Panc1 (cell line): ENCODE measurements around the gene PRKAG2. TPM values are rescaled to one million over a fixed set of nuclear protein-coding genes. Genes with fewer than 3 reads are reported as not detected.
A peak's percentile ranks its signal among the peaks of the same experiment; 100 is the strongest.
"Not testable (repeated sequence)": the region's sequence is repeated elsewhere in the genome, so short reads cannot be mapped to it uniquely, and the experiment has no call there.

Experiments
- ATAC-seq: fragments of 200-7000 bp; cut with Tn5 transposase; 2 replicates; pipeline ENCODE4 v1.9.1; 2020; ENCODE audit warnings: mild to moderate bottlenecking, moderate library complexity
- BruUV-seq: library from RNA; stranded (reverse); fragments of 400-500 nt; replicated peaks from 2 replicates; lab custom pipeline; 2021; lab: Mats Ljungman, UMichigan
- CTCF ChIA-PET: fragments of 300-600 bp; sonication (Branson Sonifier 250); formaldehyde crosslinking; loops from one replicate; lab custom pipeline; 2022; ENCODE audit warnings: antibody characterized with exemption; lab: Charles Lee
- POLR2A ChIA-PET: fragments of 300-600 bp; sonication (Branson Sonifier 250); formaldehyde crosslinking; loops from one replicate; lab custom pipeline; 2022; ENCODE audit warnings: antibody characterized with exemption; lab: Charles Lee
- DNase-seq: peaks from one replicate; pipeline ENCODE4 v3.0.0-alpha.2; 2010; ENCODE audit warnings: low read depth, low spot score
- H3K27ac ChIP-seq: 2 replicates; pipeline ENCODE4 v1.5.1; 2011; ENCODE audit warnings: mild to moderate bottlenecking, low read length, inconsistent platforms
- H3K27me3 ChIP-seq: fragments of 200-500 bp; sonication (Bioruptor generic); 2 replicates; pipeline ENCODE4 v1.6.0; 2014; ENCODE audit warnings: low read length, inconsistent platforms; ENCODE audit not compliant: control insufficient read depth, insufficient read depth
- H3K36me3 ChIP-seq: fragments of 200-500 bp; sonication (Bioruptor generic); 2 replicates; pipeline ENCODE4 v1.5.1; 2014; ENCODE audit warnings: inconsistent platforms, mild to moderate bottlenecking, low read length, moderate library complexity; ENCODE audit not compliant: control insufficient read depth, insufficient read depth
- H3K4me1 ChIP-seq: 2 replicates; pipeline ENCODE4 v1.5.1; 2011; ENCODE audit warnings: inconsistent platforms, mild to moderate bottlenecking, low read length, moderate library complexity; ENCODE audit not compliant: control insufficient read depth, insufficient read depth
- H3K4me3 ChIP-seq, 2 experiments: 2 replicates each; pipeline ENCODE4 v1.5.1; 2011 to 2012; ENCODE audit warnings: low read depth in 2 of 2, low read length in 2 of 2, mild to moderate bottlenecking in 2 of 2, inconsistent platforms in 1 of 2, moderate library complexity in 1 of 2
- H3K9me3 ChIP-seq: fragments of 200-500 bp; sonication (Bioruptor generic); 2 replicates; pipeline ENCODE4 v1.5.1; 2014; ENCODE audit warnings: low read depth, mild to moderate bottlenecking, inconsistent platforms, low read length, moderate library complexity; ENCODE audit not compliant: control insufficient read depth, insufficient read depth
- POLR2AphosphoS5 ChIP-seq: IDR thresholded peaks from 2 replicates; pipeline ENCODE4 v1.6.1; 2012; ENCODE audit warnings: mild to moderate bottlenecking, low read depth, low read length, moderate library complexity
- SIN3A ChIP-seq: IDR thresholded peaks from 2 replicates; pipeline ENCODE4 v1.6.1; 2012; ENCODE audit warnings: low read depth, mild to moderate bottlenecking, low read length, moderate library complexity, borderline replicate concordance; ENCODE audit not compliant: insufficient read depth
- TCF7L2 ChIP-seq: IDR thresholded peaks from 2 replicates; pipeline ENCODE4 v1.6.1; 2011; ENCODE audit warnings: mild to moderate bottlenecking, low read depth, low read length, inconsistent platforms
- in situ Hi-C: cut with HindIII; loops from 2 replicates; pipeline ENCODE4 v1.10.0; 2016; ENCODE audit warnings: low sequenced_read_pairs, low pct_unique_long_range_greater_than_20kb
- intact Hi-C: fragments of 100-400 bp; cut with micrococcal nuclease; formaldehyde crosslinking; loops from one replicate; pipeline ENCODE4 v1.10.0; 2022; ENCODE audit not compliant: unreplicated experiment
- total RNA-seq: library from RNA; stranded (reverse); gene quantifications from one replicate; pipeline ENCODE4 v1.2.1, GENCODE V29; 2021; ENCODE audit not compliant: unreplicated experiment
- TF ChIP-seq, protein P1 (sequence below): fragments of 450-650 bp; IDR thresholded peaks from 2 replicates; pipeline ENCODE4 v1.5.1; 2017; ENCODE audit warnings: mild to moderate bottlenecking
- TF ChIP-seq, protein P2 (sequence below), 2 experiments: IDR thresholded peaks; 2 replicates each; pipeline ENCODE4 v1.6.1; 2011 to 2012; ENCODE audit warnings: low read depth in 2 of 2, control low read depth in 1 of 2, low read length in 1 of 2, mild to moderate bottlenecking in 1 of 2, moderate library complexity in 1 of 2; ENCODE audit not compliant: insufficient read depth in 1 of 2

The PRKAG2 gene
- total RNA-seq, 1 experiment from 2014 or later: 71.6 TPM

DNA sequence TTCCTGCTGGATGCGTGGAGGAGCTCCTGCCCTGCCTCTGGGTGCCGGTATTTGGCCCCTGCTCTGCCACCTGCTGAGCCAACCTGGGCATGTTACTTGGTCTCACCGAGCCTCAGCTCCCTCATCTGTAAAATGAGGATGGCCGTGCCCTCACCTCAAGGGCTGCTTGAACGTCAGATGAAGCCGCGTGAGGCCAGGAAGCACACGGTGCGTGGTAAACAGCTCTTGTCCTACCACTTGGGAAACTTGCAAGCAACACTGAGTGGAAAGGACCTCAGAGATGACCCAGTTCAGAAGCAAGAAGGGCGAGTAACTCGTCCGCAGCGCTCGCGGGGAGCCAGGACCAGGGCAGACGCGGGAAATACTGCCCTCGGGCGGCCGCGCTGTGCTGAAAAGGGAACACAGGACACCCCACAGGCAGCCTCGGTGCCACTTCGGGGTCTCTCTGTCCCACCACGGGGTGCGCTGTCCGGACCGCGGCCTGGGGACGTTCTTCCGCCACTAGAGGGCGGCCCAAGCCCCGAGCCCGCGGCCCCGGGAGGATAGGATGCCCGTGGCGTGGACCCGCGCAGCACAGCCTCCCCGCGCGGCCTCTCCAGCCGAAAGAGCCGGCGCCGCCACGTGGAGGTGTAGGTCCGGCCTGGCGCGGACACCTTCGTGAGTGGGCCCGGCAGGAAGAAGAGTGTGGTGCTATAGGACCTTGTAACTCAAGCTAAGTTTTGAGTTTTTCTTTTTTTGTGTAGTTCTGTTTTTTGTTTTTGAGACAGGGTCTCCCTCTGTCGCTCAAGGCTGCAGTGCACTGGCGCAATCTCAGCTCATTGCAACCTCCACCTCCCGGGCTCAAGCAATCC lies 94.1 kb downstream of the PRKAG2 start:
- in situ Hi-C loops: no loop called here
- peak; percentile 92 for ATAC-seq
- BruUV-seq: no TSS peak

DNA sequence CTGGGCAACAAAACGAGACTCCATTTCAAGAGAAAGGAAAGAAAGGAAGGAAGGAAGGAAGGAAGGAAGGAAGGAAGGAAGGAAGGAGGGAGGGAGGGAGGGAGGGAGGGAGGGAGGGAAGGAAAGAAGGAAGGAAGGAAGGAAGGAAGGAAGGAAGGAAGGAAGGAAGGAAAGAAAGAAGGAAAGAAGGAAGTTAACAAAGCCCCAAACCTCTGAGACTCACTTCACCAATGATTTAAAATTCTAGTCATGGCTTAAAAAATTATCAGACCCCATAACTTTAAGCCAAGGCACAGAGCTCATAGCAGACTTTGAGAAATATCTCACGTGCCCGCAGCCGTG lies 94.7 kb downstream of the PRKAG2 start:
- CTCF ChIA-PET: interaction anchor here (0.8 to 1.8 kb wide), 5 partner anchors 10 to 215 kb away, joined by 3 to 7 read pairs (median 5); no protein-coding TSS in a partner anchor
- peak overlapping the region in 1 of 2 experiments; percentile 56; a peak in 2 of 4 replicates for H3K4me3 ChIP-seq
- H3K27me3 ChIP-seq, H3K36me3 ChIP-seq, DNase-seq, in situ Hi-C loops, H3K4me1 ChIP-seq, ATAC-seq, H3K9me3 ChIP-seq, H3K27ac ChIP-seq, BruUV-seq: not testable (repeated sequence)
- intact Hi-C loops: loop anchor here (5.0 to 10.0 kb wide), 2 partner anchors 93 to 150 kb away; partner anchors contain the start of gene PRKAG2
- POLR2A ChIA-PET: interaction anchor here (0.6 to 0.7 kb wide), 3 partner anchors 22 to 161 kb away, joined by 3 to 4 read pairs (median 3); no protein-coding TSS in a partner anchor

More for the DNA sequence above, 94.1 kb downstream of the PRKAG2 start:
- Histone ChIP-seq H3K36me3 (no peaks in the 10 kb centered on the region), H3K27me3 (no peaks in the 10 kb centered on the region), H3K9me3 (no peaks in the 10 kb centered on the region), H3K4me3 (peak overlapping the region; percentile 23 to 56), H3K27ac (no peak overlapping the region), H3K4me1 (no peaks in the 10 kb centered on the region)
- TF ChIP-seq SIN3A: no peak
- TF ChIP-seq, protein P1, sequence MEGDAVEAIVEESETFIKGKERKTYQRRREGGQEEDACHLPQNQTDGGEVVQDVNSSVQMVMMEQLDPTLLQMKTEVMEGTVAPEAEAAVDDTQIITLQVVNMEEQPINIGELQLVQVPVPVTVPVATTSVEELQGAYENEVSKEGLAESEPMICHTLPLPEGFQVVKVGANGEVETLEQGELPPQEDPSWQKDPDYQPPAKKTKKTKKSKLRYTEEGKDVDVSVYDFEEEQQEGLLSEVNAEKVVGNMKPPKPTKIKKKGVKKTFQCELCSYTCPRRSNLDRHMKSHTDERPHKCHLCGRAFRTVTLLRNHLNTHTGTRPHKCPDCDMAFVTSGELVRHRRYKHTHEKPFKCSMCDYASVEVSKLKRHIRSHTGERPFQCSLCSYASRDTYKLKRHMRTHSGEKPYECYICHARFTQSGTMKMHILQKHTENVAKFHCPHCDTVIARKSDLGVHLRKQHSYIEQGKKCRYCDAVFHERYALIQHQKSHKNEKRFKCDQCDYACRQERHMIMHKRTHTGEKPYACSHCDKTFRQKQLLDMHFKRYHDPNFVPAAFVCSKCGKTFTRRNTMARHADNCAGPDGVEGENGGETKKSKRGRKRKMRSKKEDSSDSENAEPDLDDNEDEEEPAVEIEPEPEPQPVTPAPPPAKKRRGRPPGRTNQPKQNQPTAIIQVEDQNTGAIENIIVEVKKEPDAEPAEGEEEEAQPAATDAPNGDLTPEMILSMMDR: peak; percentile 99
- peak; percentile 32 for DNase-seq
- CTCF ChIA-PET: interaction anchor here (0.6 to 1.8 kb wide), 8 partner anchors 9 to 216 kb away, joined by 3 to 7 read pairs (median 4); no protein-coding TSS in a partner anchor
- intact Hi-C loops: loop anchor here (5.0 to 10.0 kb wide), 2 partner anchors 92 to 149 kb away; partner anchors contain the start of gene PRKAG2
- POLR2A ChIA-PET: interaction anchor here (0.6 to 0.7 kb wide), 3 partner anchors 23 to 161 kb away, joined by 3 to 4 read pairs (median 3); no protein-coding TSS in a partner anchor

DNA sequence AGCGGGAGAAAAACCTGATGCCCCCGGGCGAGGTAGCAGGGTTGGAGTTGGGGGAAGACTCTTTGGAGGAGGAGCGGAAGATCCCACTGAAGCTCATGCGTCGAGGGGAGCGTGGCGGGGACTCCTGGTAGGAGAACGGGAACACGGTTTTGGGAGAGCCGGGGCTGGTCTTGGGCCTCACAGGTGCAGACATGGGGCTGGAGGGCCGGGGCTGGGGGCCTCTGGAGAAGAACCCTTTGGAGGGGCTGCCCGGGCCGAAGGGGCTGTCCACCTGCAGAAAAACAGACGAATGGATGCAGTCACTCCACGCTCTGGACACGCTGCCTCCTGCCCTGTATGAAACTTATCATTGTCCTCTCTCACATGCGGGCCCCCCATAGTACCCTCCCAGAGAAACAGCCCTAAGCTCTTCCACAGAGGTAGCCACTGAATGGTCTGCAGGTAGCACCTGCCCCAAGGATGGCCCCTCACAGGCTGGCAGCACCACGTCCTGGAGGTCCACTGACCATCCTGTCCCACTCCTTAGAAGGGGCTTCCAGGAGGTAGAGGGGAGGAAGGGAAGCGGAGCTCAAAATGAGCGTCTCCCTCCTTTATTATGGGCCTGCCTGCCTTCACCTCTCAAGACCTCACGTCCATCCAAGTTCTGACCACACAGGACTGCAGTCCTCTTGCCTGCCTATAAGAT lies 95.6 kb downstream of the PRKAG2 start:
- intact Hi-C loops: loop anchor here (5.0 to 10.0 kb wide), 2 partner anchors 93 to 151 kb away; partner anchors contain the start of gene PRKAG2
- H3K27me3 ChIP-seq: no peaks in the 10 kb centered on the region
- no peak overlapping the region for H3K4me3 ChIP-seq
- H3K4me1 ChIP-seq: no peaks in the 10 kb centered on the region
- BruUV-seq: no TSS peak
- ATAC-seq (no peak), DNase-seq (no peak)
- POLR2A ChIA-PET: no interaction called here
- no peak for TF ChIP-seq SIN3A
- no peak for TF ChIP-seq POLR2AphosphoS5
- TF ChIP-seq, protein P2, sequence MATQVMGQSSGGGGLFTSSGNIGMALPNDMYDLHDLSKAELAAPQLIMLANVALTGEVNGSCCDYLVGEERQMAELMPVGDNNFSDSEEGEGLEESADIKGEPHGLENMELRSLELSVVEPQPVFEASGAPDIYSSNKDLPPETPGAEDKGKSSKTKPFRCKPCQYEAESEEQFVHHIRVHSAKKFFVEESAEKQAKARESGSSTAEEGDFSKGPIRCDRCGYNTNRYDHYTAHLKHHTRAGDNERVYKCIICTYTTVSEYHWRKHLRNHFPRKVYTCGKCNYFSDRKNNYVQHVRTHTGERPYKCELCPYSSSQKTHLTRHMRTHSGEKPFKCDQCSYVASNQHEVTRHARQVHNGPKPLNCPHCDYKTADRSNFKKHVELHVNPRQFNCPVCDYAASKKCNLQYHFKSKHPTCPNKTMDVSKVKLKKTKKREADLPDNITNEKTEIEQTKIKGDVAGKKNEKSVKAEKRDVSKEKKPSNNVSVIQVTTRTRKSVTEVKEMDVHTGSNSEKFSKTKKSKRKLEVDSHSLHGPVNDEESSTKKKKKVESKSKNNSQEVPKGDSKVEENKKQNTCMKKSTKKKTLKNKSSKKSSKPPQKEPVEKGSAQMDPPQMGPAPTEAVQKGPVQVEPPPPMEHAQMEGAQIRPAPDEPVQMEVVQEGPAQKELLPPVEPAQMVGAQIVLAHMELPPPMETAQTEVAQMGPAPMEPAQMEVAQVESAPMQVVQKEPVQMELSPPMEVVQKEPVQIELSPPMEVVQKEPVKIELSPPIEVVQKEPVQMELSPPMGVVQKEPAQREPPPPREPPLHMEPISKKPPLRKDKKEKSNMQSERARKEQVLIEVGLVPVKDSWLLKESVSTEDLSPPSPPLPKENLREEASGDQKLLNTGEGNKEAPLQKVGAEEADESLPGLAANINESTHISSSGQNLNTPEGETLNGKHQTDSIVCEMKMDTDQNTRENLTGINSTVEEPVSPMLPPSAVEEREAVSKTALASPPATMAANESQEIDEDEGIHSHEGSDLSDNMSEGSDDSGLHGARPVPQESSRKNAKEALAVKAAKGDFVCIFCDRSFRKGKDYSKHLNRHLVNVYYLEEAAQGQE (IDR thresholded peaks at IDR 0.05; ENCODE audit: insufficient read depth in 1 of 2, low read depth in 2 of 2, low read length in 1 of 2): no peak
- TF ChIP-seq, protein P1: no peak
- TF ChIP-seq TCF7L2: no peak
- H3K36me3 ChIP-seq: no peaks in the 10 kb centered on the region
- in situ Hi-C loops: no loop called here
- H3K27ac ChIP-seq: no peak overlapping the region
- CTCF ChIA-PET: interaction anchor here (0.5 kb wide), 1 partner anchor 94 kb away, joined by 4 read pairs; no protein-coding TSS in a partner anchor
- H3K9me3 ChIP-seq: no peaks in the 10 kb centered on the region
